Measurements from ENCODE around the gene MSANTD4.
"Not testable (repeated sequence)": the region's sequence is repeated elsewhere in the genome, so short reads cannot be mapped to it uniquely, and the experiment has no call there.

MSANTD4 gene

DNA sequence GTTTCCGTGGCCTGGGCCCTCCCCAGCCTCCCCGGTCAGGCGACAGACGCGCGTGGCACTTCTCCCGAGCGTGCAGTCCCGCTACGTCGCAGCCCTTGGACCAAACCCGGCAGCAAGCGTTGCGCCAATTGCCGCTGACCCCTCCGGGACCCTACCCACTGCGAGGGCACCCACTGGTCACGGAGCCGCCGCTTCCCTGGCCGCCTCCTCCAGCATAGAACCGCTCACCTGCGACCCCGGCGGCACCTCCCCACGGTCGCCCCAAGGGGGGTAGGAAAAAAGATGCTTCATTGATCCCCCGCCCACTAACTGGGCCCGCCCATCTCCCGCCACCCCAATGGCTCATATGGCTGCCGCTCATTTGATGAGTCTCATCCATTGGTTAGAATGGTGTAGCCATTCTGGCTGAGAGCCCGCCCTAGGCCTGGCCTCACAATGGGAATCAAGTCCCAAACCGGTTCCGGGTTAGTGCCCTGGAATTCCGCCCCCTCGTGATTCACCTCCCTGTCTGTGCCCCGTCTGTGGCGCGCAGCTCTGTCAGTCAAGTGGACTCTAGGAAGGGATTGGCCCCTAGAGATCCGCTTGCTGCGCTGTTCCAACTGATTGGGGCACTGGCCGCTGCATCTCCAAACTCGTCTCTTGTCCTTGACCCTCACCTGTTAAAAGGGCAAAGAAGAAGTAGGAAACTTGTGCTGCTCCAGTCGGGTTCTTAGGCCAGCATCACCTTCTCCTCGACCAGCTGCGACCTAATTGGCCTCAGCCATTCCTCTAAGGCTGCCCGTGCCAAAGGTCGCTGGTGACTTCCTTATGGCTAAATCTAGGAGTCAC is at the start of gene MSANTD4:
Gene MSANTD4, minus strand, starts transcription at position 274 of the 828 bp plus-strand sequence. CDS start 11,323 bp downstream, outside the sequence.
- TF ChIP-seq, protein P1, sequence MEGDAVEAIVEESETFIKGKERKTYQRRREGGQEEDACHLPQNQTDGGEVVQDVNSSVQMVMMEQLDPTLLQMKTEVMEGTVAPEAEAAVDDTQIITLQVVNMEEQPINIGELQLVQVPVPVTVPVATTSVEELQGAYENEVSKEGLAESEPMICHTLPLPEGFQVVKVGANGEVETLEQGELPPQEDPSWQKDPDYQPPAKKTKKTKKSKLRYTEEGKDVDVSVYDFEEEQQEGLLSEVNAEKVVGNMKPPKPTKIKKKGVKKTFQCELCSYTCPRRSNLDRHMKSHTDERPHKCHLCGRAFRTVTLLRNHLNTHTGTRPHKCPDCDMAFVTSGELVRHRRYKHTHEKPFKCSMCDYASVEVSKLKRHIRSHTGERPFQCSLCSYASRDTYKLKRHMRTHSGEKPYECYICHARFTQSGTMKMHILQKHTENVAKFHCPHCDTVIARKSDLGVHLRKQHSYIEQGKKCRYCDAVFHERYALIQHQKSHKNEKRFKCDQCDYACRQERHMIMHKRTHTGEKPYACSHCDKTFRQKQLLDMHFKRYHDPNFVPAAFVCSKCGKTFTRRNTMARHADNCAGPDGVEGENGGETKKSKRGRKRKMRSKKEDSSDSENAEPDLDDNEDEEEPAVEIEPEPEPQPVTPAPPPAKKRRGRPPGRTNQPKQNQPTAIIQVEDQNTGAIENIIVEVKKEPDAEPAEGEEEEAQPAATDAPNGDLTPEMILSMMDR (IDR thresholded peaks at IDR 0.05; ENCODE audit: extremely low read depth, missing control alignments), result no peak
- DNase-seq (ENCODE audit: low spot score), result peak; percentile 93

GRCh38 chr11:106070606-106071005 is 48.6 kb upstream of the MSANTD4 start:
- no peak for DNase-seq (ENCODE audit: low spot score)
- TF ChIP-seq, protein P1 (IDR thresholded peaks at IDR 0.05; ENCODE audit: extremely low read depth, missing control alignments), result no peak

- TF ChIP-seq, protein P1 (IDR thresholded peaks at IDR 0.05; ENCODE audit: extremely low read depth, missing control alignments), result no peak
- no peak for DNase-seq (ENCODE audit: low spot score)
These were observed 41.0 kb upstream of the MSANTD4 start for GRCh38 chr11:106063009-106063408.

DNA sequence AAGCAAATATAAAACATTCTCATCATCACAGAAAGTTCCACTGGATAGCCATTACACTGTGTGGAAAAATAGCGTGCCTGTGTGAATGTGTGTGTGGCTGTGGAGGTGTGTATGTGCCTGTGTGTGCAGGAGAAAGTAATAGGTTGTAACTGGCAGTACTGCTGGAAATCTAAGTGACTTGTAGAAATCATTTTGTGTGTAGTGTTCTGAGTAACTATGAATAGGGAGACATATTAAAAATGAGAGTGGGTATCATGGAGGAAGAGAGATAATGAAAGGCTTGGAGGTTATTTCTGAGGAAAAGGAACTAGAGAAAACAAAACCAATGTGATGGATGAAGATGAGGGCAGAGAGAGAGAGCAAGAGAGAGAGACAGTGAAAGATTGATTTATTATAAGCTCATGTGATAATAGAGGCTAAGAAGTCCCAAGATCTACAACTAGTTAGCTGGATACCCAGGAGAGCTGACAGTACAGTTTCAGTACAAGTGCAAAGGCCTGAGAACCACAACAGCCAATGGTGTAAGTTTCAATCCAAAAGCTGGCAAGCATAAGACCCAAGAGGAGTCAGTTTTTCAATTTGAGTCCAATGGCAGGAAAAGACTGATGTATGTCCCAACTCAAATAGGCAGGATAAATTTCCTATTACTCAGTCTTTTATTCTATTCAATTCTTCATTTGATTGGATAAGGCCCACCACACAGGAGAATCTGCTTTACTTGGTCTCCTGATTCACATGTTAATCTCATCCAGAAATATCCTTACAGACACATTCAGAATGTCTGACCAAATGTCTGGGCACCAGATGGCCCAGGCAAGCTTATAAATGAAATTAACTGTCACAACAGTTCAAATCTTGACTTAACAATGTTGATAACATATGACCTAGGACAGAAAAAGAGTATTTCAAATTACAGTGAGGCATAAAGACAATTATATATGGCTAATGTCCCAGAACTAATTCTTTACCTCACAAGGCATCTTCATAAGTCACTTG is 40.2 kb upstream of the MSANTD4 start:
- DNase-seq (ENCODE audit: low spot score), result no peak
- TF ChIP-seq, protein P1 (IDR thresholded peaks at IDR 0.05; ENCODE audit: extremely low read depth, missing control alignments), result no peak

DNA sequence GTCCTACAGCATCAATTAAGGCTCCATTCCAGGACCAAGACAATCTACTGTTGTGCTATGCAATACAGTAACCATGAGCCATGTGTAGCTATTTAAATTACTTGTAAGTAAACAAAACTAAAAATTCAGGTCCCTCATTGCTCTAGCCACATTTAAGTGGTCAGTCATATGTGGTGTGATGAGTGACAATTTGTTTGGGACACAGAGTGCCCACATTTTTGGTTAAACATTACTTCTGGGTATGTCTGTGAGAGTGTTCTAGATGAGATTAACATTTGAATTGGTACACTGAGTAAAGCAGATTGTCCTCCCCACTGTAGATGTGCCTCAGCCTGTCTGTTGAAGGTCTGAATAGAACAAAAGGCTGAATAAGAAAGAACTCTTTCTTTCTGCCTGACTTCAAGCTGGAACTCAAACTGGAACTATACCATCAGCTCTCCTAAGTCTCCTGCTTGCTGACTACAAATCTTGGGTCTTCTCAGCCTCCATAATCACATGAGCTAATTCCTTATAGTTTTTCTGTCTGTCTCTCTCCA is 39.3 kb upstream of the MSANTD4 start:
- no peak for DNase-seq (ENCODE audit: low spot score)
- TF ChIP-seq, protein P1 (IDR thresholded peaks at IDR 0.05; ENCODE audit: extremely low read depth, missing control alignments), result no peak

GRCh38 chr11:106059617-106060016 is 37.6 kb upstream of the MSANTD4 start:
- TF ChIP-seq, protein P1 (IDR thresholded peaks at IDR 0.05; ENCODE audit: extremely low read depth, missing control alignments), result no peak
- DNase-seq (ENCODE audit: low spot score), result no peak

GRCh38 chr11:106058377-106058776 is 36.3 kb upstream of the MSANTD4 start:
- DNase-seq (ENCODE audit: low spot score), result not testable (repeated sequence)
